GOT3 (cell line): ENCODE data around the gene FAM240A.
"Not testable (repeated sequence)": the region's sequence is repeated elsewhere in the genome, so short reads cannot be mapped to it uniquely, and the experiment has no call there.

Experiments
- DNase-seq: peaks from one replicate; lab custom pipeline; 2025; ENCODE audit warnings: mixed read lengths; lab: John Stamatoyannopoulos, UW

Gene FAM240A

DNA sequence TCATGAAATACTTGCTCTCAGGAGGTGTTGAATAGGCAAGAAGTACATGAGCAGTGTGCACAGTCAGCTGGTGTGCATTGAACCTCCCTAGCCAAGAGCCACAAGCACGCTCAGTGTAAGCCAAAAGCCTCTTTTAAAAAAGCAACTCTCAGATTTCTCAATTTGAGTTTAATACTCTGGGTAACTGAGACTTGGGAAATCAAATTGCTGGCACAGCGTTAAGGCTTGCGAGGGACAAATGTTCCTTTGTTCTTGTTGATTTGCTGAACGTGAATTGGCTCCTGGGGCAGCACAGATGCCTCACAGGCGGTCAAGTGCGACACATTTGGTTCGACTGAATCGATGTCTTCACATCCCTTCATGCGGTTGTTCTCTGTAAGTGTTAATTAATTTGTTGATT lies at the start of gene FAM240A:
TSS of gene FAM240A (plus strand) at position 202 of the 400 bp plus-strand sequence. CDS start at position 361, 159 bp downstream.
- no peak for DNase-seq

DNA sequence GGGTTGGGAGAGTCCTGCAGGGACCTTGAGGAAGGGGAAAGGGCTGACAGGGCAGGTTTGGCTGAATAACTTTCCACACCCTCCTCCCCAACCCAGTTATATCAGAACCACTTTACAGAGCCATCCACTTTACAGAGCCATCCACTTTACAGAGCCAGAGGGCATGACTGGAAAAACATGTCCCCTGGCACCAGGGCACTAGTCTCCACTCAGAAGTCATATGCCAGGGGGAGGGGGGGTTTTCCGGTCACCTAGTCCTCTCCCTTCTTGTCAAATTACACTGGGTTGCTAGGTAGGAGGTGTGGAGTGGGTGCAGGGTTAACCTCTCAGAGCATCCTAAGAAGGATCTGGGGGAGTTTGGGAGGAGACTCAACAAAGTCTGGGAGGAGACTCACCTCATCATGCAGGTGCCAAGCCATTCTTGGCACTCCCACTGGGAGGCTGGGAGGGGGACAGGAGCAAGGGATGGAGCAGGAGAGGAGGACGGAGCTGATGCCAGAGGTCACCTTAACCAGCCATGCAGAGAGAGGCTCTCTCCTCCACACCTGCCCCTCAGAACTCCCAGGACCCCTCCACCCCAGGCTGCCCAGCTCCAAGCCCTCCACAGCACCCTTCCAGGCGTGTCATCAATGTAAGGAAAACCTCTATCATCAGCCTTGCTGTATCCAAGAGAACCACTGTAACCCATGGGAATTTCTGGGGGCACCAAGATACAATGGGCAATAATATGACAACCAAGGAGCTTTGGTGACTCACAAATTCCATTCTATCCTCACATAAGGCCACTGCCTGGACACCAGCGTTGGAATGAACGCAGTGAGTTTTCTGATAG lies 47.9 kb upstream of the FAM240A start:
- DNase-seq = no peak

DNA sequence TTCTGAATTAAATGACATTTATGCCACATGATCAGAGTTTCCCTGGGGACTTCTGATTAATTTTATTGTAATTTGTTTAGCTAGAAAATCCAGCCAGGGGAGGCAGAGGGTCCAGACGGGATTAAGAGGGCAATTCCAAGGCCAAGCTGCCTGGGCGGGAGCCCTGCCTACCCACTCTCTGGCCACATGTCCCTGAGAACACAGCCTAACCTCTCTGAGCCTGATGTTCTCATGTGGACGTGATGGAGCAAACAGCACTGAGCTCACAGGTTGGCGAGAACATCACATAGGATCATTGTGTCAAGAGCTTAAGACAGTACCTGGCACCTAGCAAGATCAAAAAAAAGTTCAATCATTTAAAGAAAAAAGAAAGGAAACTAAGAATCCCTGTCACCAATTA lies 47.2 kb upstream of the FAM240A start:
- no peak for DNase-seq

DNA sequence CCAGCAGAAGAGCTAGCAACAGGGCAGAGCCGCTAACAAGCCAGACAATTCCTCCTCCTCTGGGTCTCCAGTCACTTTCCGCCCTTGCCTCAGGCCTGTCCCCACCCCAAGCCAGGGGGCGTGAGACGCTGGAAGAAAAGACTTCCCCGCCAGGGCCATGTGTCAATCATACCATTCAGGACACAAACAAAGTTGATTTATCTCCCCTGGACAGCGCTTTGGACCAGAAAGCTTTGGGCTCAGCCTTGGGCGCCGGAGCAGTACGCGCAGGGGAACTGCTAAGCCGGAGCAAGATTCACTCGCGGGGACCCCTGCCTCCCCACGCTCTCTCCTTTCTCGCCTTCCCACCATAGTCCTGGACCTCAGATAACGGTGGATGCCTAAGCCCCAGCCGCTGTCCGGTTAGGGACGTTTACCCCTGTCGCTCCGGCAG lies 46.7 kb upstream of the FAM240A start:
- no peak for DNase-seq

DNA sequence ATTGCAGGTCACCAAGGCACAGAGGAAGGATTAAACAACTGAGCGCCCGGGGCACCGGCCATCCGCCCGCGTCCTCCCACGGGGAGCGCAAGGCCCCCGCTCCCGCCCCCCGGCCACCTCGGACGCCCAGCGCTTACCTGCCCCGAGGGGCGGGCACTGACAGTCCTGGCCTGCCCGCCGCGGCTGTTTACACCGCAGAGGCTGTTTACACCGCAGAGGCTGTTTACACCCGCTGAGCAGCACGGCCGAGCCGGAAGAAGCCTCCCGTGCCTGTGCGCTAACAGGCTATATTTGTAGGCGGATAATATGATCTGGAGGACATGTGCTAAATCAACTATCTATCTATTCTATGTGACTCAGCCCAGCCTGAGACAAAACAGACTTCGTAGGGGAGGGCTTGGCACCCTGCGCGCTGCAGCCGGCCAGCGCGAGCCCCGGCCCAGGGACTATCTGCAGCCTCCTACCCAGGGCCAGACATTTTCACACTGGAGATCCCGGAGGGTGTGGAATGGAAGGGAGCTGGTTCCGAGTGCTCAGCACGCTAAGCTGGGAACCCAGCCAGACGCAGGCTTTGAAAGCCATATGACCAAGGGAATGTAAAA lies 46.2 kb upstream of the FAM240A start, which contains the start of gene LRRC2:
TSS of gene LRRC2 (minus strand) at position 263 of the 602 bp plus-strand sequence. CDS start 14,711 bp downstream, outside the sequence.
- no peak for DNase-seq

DNA sequence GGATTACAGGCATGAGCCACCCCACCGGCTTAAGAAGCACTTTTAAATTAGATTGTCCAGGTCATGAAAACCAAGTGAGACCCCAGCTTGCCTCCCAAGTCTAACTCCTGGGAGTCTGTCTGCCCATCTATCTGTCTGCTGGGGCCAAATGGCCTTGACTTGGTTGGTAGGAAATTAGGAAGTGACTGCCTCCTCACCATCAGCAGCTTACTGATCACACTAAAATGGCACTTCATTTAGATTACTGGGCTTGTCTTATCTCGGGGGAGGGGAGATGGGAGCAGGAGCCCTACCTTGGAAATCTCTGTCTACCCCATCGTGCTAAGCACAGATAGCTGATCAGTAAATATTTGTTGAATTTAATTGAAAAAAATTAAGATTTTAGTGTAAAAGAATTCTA lies 40.6 kb upstream of the FAM240A start:
- no peak for DNase-seq

DNA sequence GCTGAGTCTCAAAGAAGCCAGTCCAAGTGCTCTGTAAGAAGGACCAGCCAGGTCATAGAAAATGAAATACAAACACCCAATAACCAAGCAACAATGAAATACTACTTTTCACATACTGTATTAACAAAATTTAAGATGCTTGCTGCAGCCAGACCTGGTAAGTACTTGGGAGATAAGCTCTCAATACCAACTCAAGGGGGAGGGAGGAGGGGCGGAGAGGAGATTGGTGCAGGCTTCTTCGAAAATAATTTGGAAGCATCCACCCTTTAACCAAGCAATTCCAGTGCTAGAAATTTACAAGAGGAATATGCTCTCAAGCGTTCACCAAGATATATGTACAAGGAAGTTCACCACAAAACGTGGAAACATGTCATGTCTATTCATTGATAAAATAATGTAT lies 38.6 kb upstream of the FAM240A start:
- no peak for DNase-seq

DNA sequence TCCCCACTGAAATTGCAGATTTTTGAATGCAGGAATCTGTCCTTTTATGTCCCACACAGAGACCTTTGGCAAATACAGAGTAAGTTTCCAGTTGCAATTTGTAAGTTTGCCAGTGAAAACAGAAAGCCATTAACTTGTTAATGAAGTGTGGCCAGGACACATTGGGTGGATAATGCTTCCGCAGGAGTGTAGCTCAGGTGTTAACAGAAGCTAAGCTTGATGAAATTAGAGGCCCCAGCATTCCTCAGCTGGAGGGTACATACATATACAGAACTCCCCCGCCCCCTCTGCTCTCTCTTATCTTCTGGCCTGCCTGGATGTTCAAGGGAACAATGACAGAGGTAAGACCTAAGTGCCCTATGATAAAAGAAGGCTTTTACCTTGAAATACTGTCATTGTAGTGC lies 38.1 kb upstream of the FAM240A start:
- DNase-seq = no peak

DNA sequence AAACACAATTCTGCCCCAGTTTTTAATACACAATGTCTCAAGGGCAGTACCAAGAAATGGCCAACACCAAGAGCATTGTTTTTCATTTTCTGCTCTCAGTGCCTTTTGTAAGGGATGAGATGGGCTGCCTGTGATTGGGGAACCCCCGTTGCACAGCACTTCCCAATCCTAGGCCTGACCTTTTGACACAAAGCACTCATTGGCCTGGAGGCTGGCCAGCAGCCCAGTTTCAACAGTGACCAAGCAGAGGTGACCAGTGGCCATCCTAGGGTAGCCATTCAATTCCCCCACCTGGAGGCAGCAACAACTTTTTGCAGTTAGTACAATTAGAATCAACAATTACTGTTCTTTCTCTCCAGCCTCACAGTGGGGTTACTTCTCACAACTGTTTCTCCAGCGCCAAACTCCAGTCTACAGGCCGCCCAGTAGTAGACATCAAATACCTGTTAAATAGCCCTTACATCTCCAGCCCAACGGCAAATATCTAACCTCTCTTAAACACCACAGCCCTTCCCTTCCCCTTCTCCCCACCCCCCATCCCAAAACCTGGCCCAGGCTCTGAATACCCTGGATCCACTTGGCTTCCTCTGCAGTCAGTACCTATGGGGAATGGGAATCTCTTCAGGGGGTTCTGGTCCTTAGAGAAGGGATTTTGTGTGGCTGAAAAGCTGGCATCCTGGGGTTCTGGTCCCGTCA lies 37.3 kb upstream of the FAM240A start:
- DNase-seq = no peak

DNA sequence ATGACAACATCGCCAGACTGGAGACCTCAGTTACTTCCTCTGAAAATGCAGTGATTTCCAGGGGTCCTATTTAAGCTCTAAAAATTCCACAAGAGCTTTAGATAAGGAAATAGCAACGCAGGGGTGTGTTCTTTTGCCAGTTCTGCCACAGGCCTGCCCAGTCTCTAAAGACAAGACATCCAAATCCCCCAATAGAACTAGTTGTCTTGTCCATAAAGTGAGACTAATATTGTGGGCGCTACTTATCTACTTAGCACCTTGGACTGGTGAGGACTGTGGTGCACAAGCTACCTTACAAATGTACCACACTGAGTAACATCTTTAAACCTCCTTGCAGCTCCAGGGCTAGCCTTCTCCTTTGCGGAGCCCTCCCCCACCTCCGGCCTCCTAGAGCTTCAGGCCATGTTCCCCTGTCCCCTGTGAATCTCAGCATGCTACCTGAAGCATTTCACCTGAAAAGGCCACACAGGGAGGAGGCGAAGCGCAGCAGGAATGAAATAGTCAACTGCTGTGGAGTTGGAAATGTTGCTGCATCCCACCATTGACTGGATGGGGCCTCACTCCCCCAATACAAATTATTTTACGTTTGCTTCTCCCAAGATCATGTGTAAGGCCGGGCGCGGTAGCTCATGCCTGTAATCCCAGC lies 36.6 kb upstream of the FAM240A start:
- DNase-seq = no peak

DNA sequence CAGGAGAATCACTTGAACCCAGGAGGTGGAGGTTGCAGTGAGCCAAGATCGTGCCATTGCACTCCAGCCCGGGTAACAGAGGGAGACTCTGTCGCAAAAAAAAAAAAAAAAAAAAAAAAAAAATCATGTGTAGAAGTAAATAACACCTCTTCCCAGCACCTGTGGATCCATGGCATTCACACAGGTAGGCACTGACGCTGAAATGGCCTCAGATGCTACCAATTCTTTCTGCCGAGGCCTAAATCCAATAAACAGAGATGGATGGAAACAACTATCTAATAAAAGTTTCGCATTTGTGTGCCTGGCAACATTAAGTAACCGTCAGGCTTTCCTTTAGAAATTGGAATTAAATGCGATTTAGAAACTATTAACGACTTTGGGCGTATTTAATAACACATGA lies 35.9 kb upstream of the FAM240A start:
- DNase-seq = no peak

DNA sequence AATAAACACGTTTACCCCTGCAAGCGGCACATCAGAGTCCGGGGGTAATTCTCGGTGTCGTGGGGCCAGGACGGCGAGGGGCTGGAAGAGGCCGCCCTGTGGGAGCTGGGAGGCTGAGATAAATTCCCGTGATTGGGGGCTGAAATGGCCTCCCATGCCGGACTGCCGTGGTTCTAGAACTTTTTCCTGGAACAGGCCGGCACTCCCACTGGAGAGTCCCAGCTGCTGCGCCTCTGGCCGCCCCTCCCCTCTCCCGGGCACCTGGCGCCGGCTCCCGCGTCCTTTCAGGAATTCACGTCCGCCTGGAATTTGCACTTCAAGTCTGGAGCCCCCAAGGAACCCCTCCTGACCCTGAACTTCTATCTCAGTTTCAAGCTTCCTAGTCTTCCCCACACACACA lies 35.4 kb upstream of the FAM240A start:
- no peak for DNase-seq

DNA sequence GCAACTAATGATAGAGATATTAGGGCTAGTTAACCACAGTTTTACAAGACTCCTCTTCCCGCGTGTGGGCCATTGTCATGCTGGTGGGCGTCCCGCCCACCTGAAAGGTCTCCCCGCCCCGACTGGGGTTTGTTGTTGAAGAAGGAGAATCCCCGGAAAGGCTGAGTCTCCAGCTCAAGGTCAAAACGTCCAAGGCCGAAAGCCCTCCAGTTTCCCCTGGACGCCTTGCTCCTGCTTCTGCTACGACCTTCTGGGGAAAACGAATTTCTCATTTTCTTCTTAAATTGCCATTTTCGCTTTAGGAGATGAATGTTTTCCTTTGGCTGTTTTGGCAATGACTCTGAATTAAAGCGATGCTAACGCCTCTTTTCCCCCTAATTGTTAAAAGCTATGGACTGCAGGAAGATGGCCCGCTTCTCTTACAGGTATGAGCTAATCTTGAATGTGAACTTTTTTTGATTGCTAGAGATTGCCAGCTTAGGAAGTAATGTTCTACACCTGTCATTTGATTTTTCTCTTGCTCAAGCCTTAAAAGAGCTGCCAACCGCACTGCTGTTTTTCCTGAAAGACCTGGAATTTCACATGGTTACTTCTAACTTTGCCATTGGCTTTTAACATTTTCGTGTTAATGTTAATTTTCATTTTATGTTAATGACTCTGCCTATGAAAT lies 34.6 kb upstream of the FAM240A start:
- not testable (repeated sequence) for DNase-seq

DNA sequence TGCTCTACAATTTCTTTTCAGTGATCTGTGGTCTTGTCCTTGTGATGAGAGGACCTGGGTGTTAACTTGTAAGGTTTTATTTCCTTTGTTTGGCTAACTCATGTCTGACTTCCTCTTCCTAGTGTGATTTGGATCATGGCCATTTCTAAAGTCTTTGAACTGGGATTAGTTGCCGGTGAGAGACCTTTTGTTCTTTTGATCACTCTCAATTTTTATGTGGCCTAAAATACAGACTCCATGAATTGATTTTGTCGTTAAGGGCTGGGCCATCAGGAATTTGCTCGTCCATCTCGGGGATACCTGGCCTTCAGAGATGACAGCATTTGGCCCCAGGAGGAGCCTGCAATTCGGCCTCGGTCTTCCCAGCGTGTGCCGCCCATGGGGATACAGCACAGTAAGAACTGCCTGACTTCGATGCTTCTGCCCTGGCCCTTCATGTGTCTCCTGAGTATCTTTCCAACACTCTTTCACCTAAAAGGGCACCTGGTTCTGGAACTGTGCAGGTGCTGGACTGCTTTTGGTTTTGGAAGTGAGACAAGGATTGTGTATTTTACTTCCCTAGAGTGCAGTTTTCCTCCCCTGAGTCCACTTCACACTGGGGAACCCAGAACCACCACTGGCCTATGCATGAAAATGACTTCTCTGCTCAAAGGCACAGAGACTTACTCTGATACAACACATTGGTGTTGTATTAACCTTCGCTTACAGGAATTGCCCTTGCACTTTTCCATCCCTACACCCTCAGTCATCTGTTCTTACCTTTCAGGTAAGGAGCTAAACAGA lies 33.2 kb upstream of the FAM240A start:
- DNase-seq = no peak

DNA sequence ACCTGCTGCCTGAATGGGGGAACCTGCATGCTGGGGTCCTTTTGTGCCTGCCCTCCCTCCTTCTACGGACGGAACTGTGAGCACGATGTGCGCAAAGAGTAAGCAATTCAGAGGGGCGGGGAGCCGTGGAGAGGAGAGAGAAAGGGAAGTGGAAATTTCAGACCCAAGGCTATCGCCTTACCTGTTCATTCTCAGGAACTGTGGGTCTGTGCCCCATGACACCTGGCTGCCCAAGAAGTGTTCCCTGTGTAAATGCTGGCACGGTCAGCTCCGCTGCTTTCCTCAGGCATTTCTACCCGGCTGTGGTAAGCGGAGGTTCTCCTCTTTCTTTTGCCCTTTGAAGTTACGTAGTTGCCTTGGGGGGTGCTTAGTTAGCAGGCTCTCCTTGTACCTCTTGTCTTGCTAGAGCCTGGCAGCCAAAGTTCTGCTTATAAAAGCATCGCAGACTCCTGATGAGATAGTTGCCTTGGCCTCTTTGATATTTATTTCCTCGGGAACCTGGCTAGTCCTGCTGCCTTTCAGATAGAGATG lies 32.5 kb upstream of the FAM240A start:
- no peak for DNase-seq

DNA sequence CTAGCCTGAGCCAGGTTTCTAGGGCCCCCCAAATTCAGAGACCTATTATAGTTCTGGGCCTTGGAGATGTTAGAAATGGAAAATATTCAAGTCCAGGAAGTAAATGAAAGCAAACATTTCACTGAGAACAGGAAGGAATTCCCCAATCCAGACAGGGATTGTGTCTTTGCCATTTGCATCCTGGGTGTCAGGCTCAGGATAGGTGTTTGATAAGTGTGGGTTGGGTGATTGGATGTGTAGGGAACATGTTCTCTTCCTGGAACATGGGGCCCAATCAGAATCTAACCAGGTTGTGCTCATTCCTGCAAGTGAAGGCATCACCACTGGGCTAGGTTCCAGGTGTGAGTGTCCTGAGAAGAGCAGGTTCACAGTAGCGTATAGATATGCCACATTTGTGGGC lies 31.6 kb upstream of the FAM240A start:
- no peak for DNase-seq

DNA sequence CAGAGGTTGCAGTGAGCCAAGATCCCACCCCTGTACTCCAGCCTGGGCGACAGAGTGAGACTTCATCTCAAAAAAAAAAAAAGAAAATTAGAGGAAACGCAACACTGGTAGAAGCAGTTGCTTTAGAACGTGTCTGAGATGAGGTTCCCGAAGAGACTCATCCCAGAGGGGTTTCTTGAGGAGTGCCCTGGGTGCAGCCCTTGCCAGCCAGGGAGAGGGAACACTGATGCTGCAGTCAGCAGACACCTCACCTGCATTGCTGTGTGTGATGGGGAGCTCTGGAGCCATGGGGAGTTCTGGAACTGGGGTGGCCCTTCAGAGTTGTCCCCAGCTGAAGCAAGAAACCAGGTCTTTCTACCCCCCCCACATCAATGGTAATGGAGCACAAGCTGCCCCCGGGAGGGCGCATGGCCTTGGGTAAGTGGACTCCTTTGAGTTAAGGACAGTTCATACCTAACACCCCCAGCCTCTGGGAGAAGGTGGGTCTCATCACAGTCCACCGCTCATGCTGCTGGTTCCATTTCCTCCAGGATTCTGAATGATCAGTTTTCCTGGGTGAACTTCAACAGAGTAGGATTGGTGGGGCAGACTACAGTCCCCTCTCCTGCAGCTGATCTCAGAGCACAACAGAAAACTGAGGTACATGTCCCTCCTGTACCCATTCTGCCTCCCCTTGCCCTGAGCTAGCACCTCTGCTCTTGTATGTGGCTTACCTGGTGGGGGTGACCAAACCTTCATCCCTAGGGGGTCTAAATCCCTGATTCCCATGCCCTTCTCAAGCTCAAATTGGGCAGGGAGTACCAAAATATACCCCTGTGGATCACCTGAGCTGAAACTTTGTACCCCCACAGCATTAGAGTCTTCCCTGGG lies 27.5 kb upstream of the FAM240A start:
- DNase-seq = no peak

DNA sequence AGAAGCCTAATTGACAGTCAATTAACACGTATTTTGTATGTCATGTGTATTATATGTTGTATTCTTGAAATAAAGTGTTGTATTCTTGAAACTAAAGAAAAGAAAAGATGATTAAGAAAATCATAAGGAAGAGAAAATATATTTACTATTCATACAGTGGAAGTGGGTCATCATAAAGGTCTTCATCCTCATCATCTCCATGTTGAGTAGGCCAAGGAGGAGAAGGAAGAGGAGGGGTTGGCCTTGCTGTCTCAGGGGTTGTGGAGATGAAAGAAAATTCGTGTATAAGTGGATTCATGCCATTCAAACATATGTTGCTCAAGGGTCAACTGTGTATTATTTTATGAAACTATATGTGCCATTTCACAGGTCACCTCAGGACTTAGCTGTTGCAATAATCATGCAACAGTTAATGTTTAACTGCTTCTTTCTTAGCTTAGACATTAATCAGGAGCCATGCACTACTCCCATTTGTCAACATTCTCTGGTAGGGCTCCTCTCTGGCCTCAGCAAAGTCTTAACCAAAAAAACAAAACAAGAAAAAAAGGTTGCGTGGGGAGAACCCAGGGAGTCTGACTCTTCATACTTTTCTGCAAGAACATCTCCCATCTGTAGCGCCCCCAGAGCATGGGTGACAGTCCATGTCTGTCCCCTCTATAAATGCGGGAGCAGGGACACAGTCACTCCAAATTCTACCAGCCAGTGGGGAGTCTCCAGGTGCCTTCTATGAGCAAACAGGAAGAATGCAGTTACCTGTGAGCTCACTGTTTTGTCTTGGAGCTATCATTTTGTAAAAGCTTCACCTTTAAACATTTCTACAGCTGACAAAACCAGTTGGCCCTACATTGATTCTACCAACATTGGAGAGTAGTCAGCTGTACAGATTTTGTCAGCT lies 26.3 kb upstream of the FAM240A start:
- no peak for DNase-seq
